Measurements from ENCODE around the gene MRM2.

The MRM2 gene

GRCh38 chr7:2230882-2231281 is 11.1 kb downstream of the MRM2 start:
- Mint-ChIP-seq H3K27me3 (no peaks in the 10 kb centered on the region), H3K4me3 (peak overlapping the region in 1 of 2 donors; percentile 31), H3K9me3 (no peaks in the 10 kb centered on the region), H3K27ac (no peak overlapping the region), H3K4me1 (ENCODE audit: low read depth in 2 of 2) (peaks cover 28% of the 10 kb centered on the region in 2 donors), H3K36me3 (ENCODE audit: insufficient read depth) (peaks cover 31% of the 10 kb centered on the region)
- no peak for DNase-seq
- ATAC-seq (replicated peaks), result no peak

GRCh38 chr7:2230226-2230625 is 11.8 kb downstream of the MRM2 start:
- no peaks in the 10 kb centered on the region for H3K9me3 Mint-ChIP-seq
- ATAC-seq (replicated peaks), result no peak
- peaks cover 28 to 30% of the 10 kb centered on the region in 2 donors for H3K4me1 Mint-ChIP-seq (ENCODE audit: low read depth in 2 of 2)
- no peak overlapping the region for H3K27ac Mint-ChIP-seq
- H3K27me3 Mint-ChIP-seq, result no peaks in the 10 kb centered on the region
- DNase-seq, result no peak
- peak overlapping the region in 1 of 2 donors; percentile 38 for H3K4me3 Mint-ChIP-seq
- peaks cover 35% of the 10 kb centered on the region for H3K36me3 Mint-ChIP-seq (ENCODE audit: insufficient read depth)

GRCh38 chr7:2229467-2229866 is 12.5 kb downstream of the MRM2 start:
- no peak overlapping the region for H3K27ac Mint-ChIP-seq
- H3K36me3 Mint-ChIP-seq (ENCODE audit: insufficient read depth), result peaks cover 28% of the 10 kb centered on the region
- no peaks in the 10 kb centered on the region for H3K9me3 Mint-ChIP-seq
- peaks cover 23 to 30% of the 10 kb centered on the region in 2 donors for H3K4me1 Mint-ChIP-seq (ENCODE audit: low read depth in 2 of 2)
- no peak overlapping the region for H3K4me3 Mint-ChIP-seq
- H3K27me3 Mint-ChIP-seq, result no peaks in the 10 kb centered on the region
- no peak for DNase-seq
- no peak for ATAC-seq (replicated peaks)

- H3K36me3 Mint-ChIP-seq (ENCODE audit: insufficient read depth), result peaks cover 27% of the 10 kb centered on the region
- H3K27ac Mint-ChIP-seq, result no peak overlapping the region
- H3K4me3 Mint-ChIP-seq, result no peak overlapping the region
Measured at GRCh38 chr7:2228921-2229320, 13.1 kb downstream of the MRM2 start.

GRCh38 chr7:2227699-2228098 is 14.3 kb downstream of the MRM2 start:
- H3K4me3 Mint-ChIP-seq, result no peak overlapping the region
- ATAC-seq (replicated peaks) (no peak), DNase-seq (no peak)
- peak overlapping the region in 1 of 2 donors; percentile 7 for H3K27ac Mint-ChIP-seq
- H3K9me3 Mint-ChIP-seq, result no peaks in the 10 kb centered on the region
- peaks cover 19% of the 10 kb centered on the region for H3K36me3 Mint-ChIP-seq (ENCODE audit: insufficient read depth)
- H3K4me1 Mint-ChIP-seq (ENCODE audit: low read depth in 2 of 2), result peaks cover 16 to 31% of the 10 kb centered on the region in 2 donors
- H3K27me3 Mint-ChIP-seq, result no peaks in the 10 kb centered on the region

More at GRCh38 chr7:2228921-2229320, 13.1 kb downstream of the MRM2 start:
- Mint-ChIP-seq H3K4me1 (ENCODE audit: low read depth in 2 of 2) (peaks cover 23 to 35% of the 10 kb centered on the region in 2 donors), H3K9me3 (no peaks in the 10 kb centered on the region), H3K27me3 (no peaks in the 10 kb centered on the region)
- ATAC-seq (replicated peaks), result no peak
- no peak for DNase-seq

GRCh38 chr7:2225830-2226229 is 16.2 kb downstream of the MRM2 start:
- DNase-seq (no peak), ATAC-seq (replicated peaks) (no peak)
- H3K27ac Mint-ChIP-seq, result peak overlapping the region in 1 of 2 donors; percentile 59
- H3K4me1 Mint-ChIP-seq (ENCODE audit: low read depth in 2 of 2), result peaks cover 13 to 23% of the 10 kb centered on the region in 2 donors
- no peaks in the 10 kb centered on the region for H3K27me3 Mint-ChIP-seq
- H3K4me3 Mint-ChIP-seq, result no peak overlapping the region
- H3K36me3 Mint-ChIP-seq (ENCODE audit: insufficient read depth), result peaks cover 23% of the 10 kb centered on the region
- no peaks in the 10 kb centered on the region for H3K9me3 Mint-ChIP-seq

GRCh38 chr7:2225336-2225735 is 16.7 kb downstream of the MRM2 start:
- ATAC-seq (replicated peaks) (no peak), DNase-seq (no peak)
- Mint-ChIP-seq H3K4me1 (ENCODE audit: low read depth in 2 of 2) (peaks cover 13 to 23% of the 10 kb centered on the region in 2 donors), H3K27me3 (no peaks in the 10 kb centered on the region), H3K36me3 (ENCODE audit: insufficient read depth) (peaks cover 23% of the 10 kb centered on the region), H3K4me3 (no peak overlapping the region), H3K27ac (peak overlapping the region in 1 of 2 donors; percentile 59), H3K9me3 (no peaks in the 10 kb centered on the region)

GRCh38 chr7:2224934-2225333 is 17.1 kb downstream of the MRM2 start:
- DNase-seq, result no peak
- H3K4me3 Mint-ChIP-seq, result no peak overlapping the region
- H3K9me3 Mint-ChIP-seq, result no peaks in the 10 kb centered on the region
- H3K27me3 Mint-ChIP-seq, result no peaks in the 10 kb centered on the region
- H3K36me3 Mint-ChIP-seq (ENCODE audit: insufficient read depth), result peaks cover 23% of the 10 kb centered on the region
- H3K27ac Mint-ChIP-seq, result peak overlapping the region in 1 of 2 donors; percentile 59
- no peak for ATAC-seq (replicated peaks)
- peaks cover 9 to 19% of the 10 kb centered on the region in 2 donors for H3K4me1 Mint-ChIP-seq (ENCODE audit: low read depth in 2 of 2)

- Mint-ChIP-seq H3K4me3 (no peak overlapping the region), H3K4me1 (ENCODE audit: low read depth in 2 of 2) (peaks cover 5 to 15% of the 10 kb centered on the region in 2 donors), H3K27me3 (no peaks in the 10 kb centered on the region), H3K36me3 (ENCODE audit: insufficient read depth) (peaks cover 21% of the 10 kb centered on the region), H3K27ac (no peak overlapping the region), H3K9me3 (no peaks in the 10 kb centered on the region)
- DNase-seq (no peak), ATAC-seq (replicated peaks) (no peak)
Measured at GRCh38 chr7:2224491-2224928, 17.5 kb downstream of the MRM2 start.

- H3K36me3 Mint-ChIP-seq (ENCODE audit: insufficient read depth), result peaks cover 14% of the 10 kb centered on the region
- no peak overlapping the region for H3K27ac Mint-ChIP-seq
- H3K27me3 Mint-ChIP-seq, result no peaks in the 10 kb centered on the region
- ATAC-seq (replicated peaks) (no peak), DNase-seq (no peak)
- H3K9me3 Mint-ChIP-seq, result no peaks in the 10 kb centered on the region
- no peak overlapping the region for H3K4me3 Mint-ChIP-seq
- H3K4me1 Mint-ChIP-seq (ENCODE audit: low read depth in 2 of 2), result peaks cover 3 to 13% of the 10 kb centered on the region in 2 donors
Measured at GRCh38 chr7:2223321-2223720, 18.7 kb downstream of the MRM2 start.

- no peak for ATAC-seq (replicated peaks)
- H3K27ac Mint-ChIP-seq, result no peak overlapping the region
- H3K9me3 Mint-ChIP-seq, result no peaks in the 10 kb centered on the region
- no peak for DNase-seq
- no peaks in the 10 kb centered on the region for H3K27me3 Mint-ChIP-seq
- H3K4me3 Mint-ChIP-seq, result no peak overlapping the region
- peaks cover 3 to 13% of the 10 kb centered on the region in 2 donors for H3K4me1 Mint-ChIP-seq (ENCODE audit: low read depth in 2 of 2)
- peaks cover 12% of the 10 kb centered on the region for H3K36me3 Mint-ChIP-seq (ENCODE audit: insufficient read depth)
Measured at GRCh38 chr7:2222516-2222915, 19.5 kb downstream of the MRM2 start.

- peaks cover 6 to 14% of the 10 kb centered on the region in 2 donors for H3K4me1 Mint-ChIP-seq (ENCODE audit: low read depth in 2 of 2)
- peaks cover 20% of the 10 kb centered on the region for H3K36me3 Mint-ChIP-seq (ENCODE audit: insufficient read depth)
- H3K9me3 Mint-ChIP-seq, result no peaks in the 10 kb centered on the region
- H3K4me3 Mint-ChIP-seq, result no peak overlapping the region
- ATAC-seq (replicated peaks) (no peak), DNase-seq (no peak)
- H3K27me3 Mint-ChIP-seq, result no peaks in the 10 kb centered on the region
- H3K27ac Mint-ChIP-seq, result no peak overlapping the region
Measured at GRCh38 chr7:2220954-2221353, 21.1 kb downstream of the MRM2 start.

- peaks cover 11 to 16% of the 10 kb centered on the region in 2 donors for H3K4me1 Mint-ChIP-seq (ENCODE audit: low read depth in 2 of 2)
- H3K27ac Mint-ChIP-seq, result no peak overlapping the region
- H3K36me3 Mint-ChIP-seq (ENCODE audit: insufficient read depth), result peaks cover 24% of the 10 kb centered on the region
- H3K9me3 Mint-ChIP-seq, result no peaks in the 10 kb centered on the region
- H3K4me3 Mint-ChIP-seq, result no peak overlapping the region
- ATAC-seq (replicated peaks) (no peak), DNase-seq (no peak)
- H3K27me3 Mint-ChIP-seq, result no peaks in the 10 kb centered on the region
Measured at GRCh38 chr7:2220506-2220905, 21.5 kb downstream of the MRM2 start.

- Mint-ChIP-seq H3K4me3 (no peak overlapping the region), H3K27ac (no peak overlapping the region), H3K4me1 (ENCODE audit: low read depth in 2 of 2) (peaks cover 14 to 17% of the 10 kb centered on the region in 2 donors), H3K9me3 (no peaks in the 10 kb centered on the region), H3K36me3 (ENCODE audit: insufficient read depth) (peaks cover 24% of the 10 kb centered on the region), H3K27me3 (no peaks in the 10 kb centered on the region)
- DNase-seq (no peak), ATAC-seq (replicated peaks) (no peak)
Measured at GRCh38 chr7:2220030-2220429, 22.0 kb downstream of the MRM2 start.

GRCh38 chr7:2219606-2220005 is 22.4 kb downstream of the MRM2 start:
- H3K9me3 Mint-ChIP-seq, result no peaks in the 10 kb centered on the region
- H3K36me3 Mint-ChIP-seq (ENCODE audit: insufficient read depth), result peaks cover 28% of the 10 kb centered on the region
- H3K27me3 Mint-ChIP-seq, result no peaks in the 10 kb centered on the region
- ATAC-seq (replicated peaks) (no peak), DNase-seq (no peak)
- peaks cover 14 to 21% of the 10 kb centered on the region in 2 donors for H3K4me1 Mint-ChIP-seq (ENCODE audit: low read depth in 2 of 2)
- no peak overlapping the region for H3K4me3 Mint-ChIP-seq
- H3K27ac Mint-ChIP-seq, result no peak overlapping the region
